Measurements from ENCODE around the gene XPO6.
"Not testable (repeated sequence)": the region's sequence is repeated elsewhere in the genome, so short reads cannot be mapped to it uniquely, and the experiment has no call there.

The XPO6 gene

DNA sequence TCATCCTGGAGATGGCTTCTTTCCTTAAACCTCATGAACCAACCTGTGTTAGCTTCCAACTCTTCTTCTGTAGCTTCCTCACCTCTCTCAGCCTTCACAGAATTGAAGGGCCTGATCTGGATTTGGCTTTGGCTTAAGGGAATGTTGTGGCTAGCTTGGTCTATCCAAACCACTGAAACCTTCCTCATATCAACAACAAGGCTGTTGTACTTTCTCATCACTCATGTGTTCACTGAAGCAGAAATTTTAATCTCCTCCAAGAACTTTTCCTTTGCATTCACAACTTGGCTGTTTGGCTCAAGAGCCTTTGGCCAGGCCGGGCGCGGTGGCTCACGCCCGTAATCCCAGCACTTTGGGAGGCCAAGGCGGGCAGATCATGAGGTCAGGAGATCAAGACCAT, 95.9 kb downstream of the XPO6 start:
- not testable (repeated sequence) for DNase-seq (ENCODE audit: low read depth in 2 of 2)

DNA sequence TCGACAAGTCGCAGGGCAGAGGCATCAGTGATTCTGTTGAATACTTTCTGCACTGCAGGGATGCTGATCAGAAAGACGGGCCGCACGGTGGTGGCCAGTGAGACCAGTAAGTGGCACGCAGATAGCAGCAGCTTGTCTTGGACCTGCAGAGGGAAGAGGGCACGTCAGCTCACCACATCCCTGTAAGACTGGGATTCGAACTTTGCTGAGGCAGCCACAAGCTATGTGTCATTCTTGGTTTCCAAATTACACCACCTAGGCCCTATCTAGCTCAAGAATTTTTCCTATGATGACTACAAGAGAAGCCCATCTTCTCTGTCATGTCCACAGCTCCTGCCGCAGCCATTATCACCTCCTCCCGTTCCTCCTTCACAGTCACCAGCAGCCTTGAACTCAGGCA, 98.9 kb downstream of the XPO6 start:
- DNase-seq (ENCODE audit: low read depth in 2 of 2), result no peak

DNA sequence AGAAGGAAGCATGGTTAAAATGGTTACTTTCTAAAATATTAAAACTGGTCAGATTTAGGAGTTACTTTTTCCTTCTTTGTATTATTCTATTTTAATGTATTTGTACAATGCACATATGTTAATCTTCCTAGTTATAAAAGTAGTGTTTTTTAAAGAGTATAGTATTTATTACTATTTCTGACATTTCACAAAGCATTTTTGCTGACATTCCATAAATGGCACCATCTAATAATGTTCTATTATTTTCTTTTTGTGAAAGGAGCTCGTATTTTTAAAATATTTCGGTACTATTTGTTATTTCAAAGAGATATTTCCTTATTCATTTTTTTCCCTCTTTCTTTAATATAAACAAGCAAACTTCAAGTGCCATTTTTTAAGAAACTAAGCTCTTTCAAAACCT, 100.8 kb downstream of the XPO6 start:
- DNase-seq (ENCODE audit: low read depth in 2 of 2), result no peak

DNA sequence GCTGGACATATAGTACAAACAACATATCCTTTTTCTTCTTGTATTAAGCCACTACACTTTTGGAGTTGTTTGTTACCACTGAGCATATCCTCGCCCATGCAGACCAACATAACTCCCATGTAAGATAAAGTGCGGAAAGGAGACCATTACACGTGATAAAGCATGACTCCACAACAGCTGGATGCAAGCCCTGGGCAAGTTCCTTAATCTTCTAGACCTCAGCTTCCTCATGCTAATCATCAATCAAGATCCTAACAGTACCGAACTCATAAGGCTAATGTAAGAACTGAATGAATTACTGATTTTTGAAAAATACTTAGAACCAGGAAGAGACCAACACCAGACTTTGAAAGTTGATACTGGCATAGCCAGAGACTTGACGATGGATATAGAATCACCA, 101.3 kb downstream of the XPO6 start:
- DNase-seq (ENCODE audit: low read depth in 2 of 2), result no peak

- DNase-seq (ENCODE audit: low read depth in 2 of 2), result no peak
These were observed 101.7 kb downstream of the XPO6 start for GRCh38 chr16:28110074-28110473.

- no peak for DNase-seq (ENCODE audit: low read depth in 2 of 2)
These were observed 103.0 kb downstream of the XPO6 start for GRCh38 chr16:28108590-28109247.

DNA sequence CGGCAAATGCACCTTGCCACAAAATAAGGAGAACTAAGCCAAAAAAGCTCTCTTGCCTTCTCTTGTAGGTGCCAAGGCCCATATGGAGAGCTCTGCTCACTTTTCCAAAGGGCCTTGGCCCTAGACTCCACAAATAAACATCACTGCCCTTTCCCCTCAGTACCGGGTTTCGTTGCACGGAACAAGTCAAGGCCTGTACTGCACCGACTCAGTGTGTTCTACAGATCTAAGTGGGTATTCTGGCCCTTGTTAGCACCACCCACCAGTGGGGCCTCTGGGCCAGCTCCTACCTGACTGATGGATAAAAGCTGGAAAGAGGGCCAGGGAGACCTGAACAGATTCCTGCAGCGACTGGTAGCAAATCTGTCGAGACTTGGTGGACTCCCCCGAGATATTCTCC, 104.5 kb downstream of the XPO6 start:
- no peak for DNase-seq (ENCODE audit: low read depth in 2 of 2)

DNA sequence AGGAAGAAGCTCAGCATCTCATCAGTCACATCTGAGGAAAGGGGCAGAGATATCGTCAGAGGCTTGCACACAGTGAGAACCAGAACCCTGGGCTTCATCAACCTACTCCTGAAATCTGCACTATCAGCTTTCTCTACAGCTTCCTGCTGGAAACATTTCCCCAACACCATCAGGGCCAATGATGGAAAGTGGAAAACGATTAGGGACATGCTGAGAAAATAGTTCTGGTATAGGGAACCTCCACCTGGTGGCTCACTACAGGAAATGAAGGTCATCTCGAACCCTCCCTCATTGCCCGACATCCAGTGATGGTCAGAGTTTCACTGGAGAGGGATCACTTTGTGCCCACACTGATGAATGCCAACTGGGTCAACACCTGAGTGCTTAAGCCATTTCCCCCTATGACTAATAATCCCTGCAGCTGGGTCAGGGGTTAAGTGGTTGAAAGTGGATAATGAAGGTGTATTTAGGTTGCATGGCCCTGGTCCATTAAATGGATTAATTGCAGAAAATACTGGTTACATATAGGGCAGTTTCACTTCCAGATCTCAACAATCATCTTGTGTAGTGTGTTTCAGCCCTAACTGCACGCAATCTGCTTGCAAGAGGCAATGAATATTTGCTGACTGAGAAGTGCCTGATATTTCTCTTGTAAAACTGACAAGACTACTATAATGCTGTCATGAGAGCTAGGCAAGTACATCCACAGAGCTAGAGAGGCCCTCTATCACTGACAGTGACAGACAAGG, 105.1 kb downstream of the XPO6 start:
- DNase-seq (ENCODE audit: low read depth in 2 of 2), result no peak

DNA sequence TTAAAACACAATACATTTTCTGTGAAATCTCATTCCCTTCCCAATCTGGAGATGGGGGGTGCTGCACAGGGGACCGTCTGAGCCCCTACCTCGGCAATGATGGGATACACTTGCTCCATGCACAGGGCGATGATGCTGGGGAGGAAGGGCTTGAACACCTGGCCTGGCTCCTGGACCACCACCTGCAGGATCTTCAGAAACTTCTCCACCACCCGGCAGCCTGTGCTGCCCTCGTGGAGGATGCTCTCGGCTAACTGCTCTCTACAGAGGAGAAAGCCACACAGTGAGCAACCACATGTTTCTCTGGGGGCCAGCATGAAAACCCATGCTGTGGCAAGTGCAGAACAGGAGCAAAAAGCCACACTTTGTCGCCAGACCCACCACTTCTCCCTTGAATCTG, 105.8 kb downstream of the XPO6 start:
- no peak for DNase-seq (ENCODE audit: low read depth in 2 of 2)

DNA sequence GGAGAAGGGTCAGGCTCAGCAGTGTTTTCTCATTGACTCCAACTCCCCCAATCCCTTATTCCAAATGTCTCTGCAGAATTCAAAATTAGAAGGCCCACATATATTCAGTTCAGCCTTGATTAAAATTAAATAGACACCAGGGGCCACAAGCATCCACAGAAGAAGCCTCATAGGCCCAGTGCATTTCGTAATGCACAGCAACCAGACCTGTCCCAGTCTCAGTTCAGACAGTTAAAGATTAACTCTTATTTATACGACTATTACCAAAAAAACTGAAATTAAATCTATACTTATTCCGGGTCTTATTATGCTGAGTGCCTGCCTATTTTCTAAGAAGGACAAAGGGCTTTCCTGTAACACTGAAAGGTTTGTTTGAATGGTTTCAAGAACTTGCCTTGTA, 106.5 kb downstream of the XPO6 start:
- no peak for DNase-seq (ENCODE audit: low read depth in 2 of 2)

- no peak for DNase-seq (ENCODE audit: low read depth in 2 of 2)
These were observed 107.4 kb downstream of the XPO6 start for GRCh38 chr16:28104404-28104803.

- DNase-seq (ENCODE audit: low read depth in 2 of 2), result no peak
These were observed 108.1 kb downstream of the XPO6 start for GRCh38 chr16:28103516-28104170.

DNA sequence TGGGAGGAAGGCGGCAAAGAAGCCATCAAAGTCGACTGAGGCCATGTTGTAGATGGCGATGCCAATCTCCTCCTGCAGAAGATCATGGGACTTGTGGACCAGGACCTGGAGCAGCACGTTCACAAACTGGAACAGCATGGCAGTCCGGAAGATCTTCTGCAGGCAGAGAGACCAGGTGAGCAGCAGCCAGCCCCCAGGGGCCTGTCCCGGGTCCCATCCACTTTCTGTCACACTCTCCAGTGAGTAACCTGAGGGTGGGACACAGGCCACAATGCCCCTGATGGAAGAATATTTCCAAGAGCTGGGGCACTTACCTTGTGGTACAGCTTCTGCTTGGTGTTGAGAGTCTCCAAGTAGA, 110.3 kb downstream of the XPO6 start:
- no peak for DNase-seq (ENCODE audit: low read depth in 2 of 2)

GRCh38 chr16:28100810-28101532, 110.8 kb downstream of the XPO6 start:
- no peak for DNase-seq (ENCODE audit: low read depth in 2 of 2)

DNA sequence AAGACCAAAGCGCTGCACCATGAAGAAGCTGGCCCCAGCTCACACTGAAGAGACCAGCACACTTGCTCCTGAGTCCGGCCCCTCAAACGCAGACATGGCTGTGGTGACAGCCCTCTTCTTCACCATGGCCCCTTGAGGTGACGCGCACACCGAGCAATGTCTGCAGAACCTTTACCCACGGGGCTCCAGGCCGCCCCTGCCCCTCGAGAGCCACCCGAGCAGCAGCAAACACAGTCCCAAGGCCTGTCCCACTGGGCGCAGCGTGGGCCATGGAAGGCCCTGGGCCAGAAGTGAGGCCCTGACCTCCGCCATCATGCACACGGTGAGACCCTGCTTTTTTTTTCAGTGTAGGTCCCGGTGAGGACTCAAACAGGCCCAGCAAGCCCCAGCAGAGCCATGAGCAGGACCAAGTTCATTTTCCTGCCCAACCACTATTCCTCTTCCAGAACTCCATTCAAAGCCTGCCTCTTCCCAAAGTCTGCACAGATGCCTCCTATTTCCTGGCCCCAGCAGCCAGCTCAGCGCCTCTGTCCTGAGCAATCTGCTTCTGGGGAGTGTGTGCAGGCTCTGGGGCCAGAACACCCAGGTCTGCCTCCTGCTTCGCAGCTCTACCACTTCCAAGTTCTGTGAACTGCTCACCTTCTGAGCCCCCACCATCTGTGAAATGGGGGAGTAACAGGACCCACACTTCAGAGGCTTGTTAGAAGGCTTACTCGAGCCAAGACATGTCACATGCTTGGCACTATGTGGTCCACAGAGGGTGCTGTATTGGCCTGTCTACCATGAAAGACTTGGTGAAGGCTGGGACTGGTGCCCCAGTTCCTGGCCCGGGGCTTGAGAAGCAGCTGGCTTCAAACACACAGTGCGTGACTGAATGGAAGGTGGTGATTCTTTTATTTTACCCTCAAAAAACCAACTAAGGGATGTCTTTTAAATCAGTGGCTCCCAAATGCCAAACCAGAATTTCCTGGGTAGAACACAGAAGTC, 112.5 kb downstream of the XPO6 start:
- no peak for DNase-seq (ENCODE audit: low read depth in 2 of 2)

GRCh38 chr16:28098171-28098958, 113.4 kb downstream of the XPO6 start:
- DNase-seq (ENCODE audit: low read depth in 2 of 2), result no peak

DNA sequence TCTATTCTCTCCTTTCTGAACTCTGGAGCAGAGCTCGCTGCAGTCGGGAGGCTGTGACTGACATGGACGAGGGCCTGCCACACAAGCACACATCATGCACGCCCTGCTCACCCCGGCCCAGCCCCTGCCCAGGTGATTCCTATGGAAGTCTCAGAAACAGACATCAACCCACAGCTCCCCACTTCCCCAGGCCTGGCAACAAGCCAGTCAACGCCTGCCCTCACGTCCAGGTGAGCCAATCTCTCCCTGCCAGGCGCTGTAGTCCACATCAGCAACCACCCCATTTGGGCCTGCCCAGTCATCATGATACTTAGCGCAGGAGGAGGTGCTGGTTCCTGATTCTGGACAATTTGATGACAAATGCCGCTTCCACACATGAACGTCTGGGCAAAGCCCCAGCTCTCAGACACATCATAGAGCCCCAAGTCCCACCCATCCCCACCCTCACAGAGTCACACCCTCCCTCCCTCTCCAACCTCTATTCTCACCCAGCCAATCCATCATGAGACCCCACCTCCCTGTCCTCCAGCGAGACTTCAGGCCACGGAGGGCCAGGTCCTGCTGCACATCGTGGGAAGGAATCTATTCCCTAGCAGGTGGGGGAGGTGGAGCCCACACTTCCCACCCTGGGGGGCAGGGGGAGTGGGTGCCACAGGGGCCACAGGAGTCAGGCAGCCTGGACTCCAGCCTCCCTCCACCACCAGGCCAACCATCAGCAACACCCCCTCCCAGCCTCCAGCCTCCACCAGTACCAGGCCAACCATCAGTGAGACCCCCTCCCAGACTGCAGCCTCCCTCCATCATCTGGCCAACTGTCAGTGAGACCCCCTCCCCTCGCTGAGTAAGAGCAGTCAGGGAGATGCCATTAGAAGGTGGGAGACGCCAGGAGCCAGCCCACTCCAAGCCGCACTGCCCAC, 114.5 kb downstream of the XPO6 start:
- DNase-seq (ENCODE audit: low read depth in 2 of 2), result no peak

DNA sequence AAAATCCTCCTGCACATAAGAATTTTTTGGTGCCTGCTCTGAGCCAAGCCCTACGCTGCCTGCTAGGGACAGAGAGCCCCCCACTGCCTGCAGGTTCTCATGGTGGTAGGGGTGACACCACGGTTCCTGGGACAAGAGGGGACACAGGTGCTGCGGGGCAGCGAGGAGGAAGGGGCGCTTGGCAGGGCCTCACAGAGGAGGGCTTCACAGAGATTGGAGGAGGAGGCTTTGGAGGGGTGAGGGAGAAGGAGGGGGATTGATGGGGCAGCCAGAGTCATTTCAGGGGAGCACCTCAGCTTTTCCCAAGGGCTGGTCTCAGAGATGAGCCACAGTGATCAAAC, 118.4 kb downstream of the XPO6 start:
- no peak for DNase-seq (ENCODE audit: low read depth in 2 of 2)

DNA sequence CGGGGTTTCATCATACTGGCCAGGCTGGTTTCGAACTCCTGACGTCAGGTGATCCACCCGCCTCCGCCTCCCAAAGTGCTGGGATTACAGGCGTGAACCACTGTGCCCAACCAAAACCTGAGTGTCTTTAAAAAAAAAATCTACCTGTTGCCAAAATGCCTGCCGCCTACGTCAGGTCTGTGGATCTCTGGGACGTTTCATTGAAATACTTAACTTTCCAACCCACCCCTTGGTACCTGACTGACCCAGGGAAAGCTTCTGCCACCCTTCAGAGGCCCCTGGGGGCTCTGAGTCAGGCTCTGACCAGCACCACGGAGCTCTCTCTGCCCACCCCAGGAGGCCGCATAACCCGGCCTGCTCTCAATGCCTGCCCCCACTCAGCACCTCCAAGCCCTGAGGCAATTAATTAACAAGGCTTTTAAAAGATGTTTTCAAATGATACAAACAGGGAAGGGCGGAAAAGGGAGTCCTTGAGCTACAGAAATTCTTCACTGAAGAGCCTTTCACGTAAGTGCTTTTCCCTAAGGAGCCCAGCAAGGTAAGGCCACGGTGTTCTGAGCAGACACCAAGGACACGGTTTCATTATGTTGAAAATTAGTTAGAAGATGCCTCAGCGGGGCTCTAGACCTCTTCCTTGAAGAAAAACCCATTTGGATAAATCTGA, 118.9 kb downstream of the XPO6 start:
- no peak for DNase-seq (ENCODE audit: low read depth in 2 of 2)
